ENCODE results near the gene HECTD1. TPM values are rescaled to one million over a fixed set of nuclear protein-coding genes. Genes with fewer than 3 reads are reported as not detected.

HECTD1 gene
- total RNA-seq, 1 donor from 2014 or later, result 153 TPM

- no peaks in the 10 kb centered on the region for H3K27me3 Mint-ChIP-seq (ENCODE audit: insufficient read depth, low read depth)
- no peak overlapping the region for H3K9ac ChIP-seq
- H3K4me1 Mint-ChIP-seq, result no peaks in the 10 kb centered on the region
- H3K9me3 Mint-ChIP-seq, result no peaks in the 10 kb centered on the region
- no peak overlapping the region for H3K4me3 ChIP-seq
- no peaks in the 10 kb centered on the region for H3F3A ChIP-seq (ENCODE audit: low read depth)
- H3K79me2 ChIP-seq (ENCODE audit: low read depth), result no peaks in the 10 kb centered on the region
- no peaks in the 10 kb centered on the region for H3K4me1 ChIP-seq
- H3K4me3 Mint-ChIP-seq, result no peak overlapping the region
- H3K9me3 ChIP-seq (ENCODE audit: low read depth), result no peaks in the 10 kb centered on the region
- no peak overlapping the region for H3K4me2 ChIP-seq
- H3K27me3 ChIP-seq, result no peaks in the 10 kb centered on the region
- no peak overlapping the region for H3K27ac ChIP-seq
- H2AFZ ChIP-seq (replicated peaks), result no peak overlapping the region
- TF ChIP-seq EZH2phosphoT487 (IDR thresholded peaks at IDR 0.05) (no peak), CTCF (IDR thresholded peaks at IDR 0.05) (no peak), EZH2 (IDR thresholded peaks at IDR 0.05) (no peak)
- H3K27ac Mint-ChIP-seq, result no peak overlapping the region
- H3K36me3 ChIP-seq, result peaks cover 3% of the 10 kb centered on the region
- no peak for DNase-seq (ENCODE audit: low spot score)
- no peaks in the 10 kb centered on the region for H4K20me1 ChIP-seq (ENCODE audit: low read depth)
- H3K36me3 Mint-ChIP-seq, result peaks cover 34% of the 10 kb centered on the region
Measured at GRCh38 chr14:31167032-31167431, 40.6 kb downstream of the HECTD1 start.

- no peak for DNase-seq (ENCODE audit: low spot score)
- Mint-ChIP-seq H3K4me3 (no peak overlapping the region), H3K9me3 (no peaks in the 10 kb centered on the region), H3K36me3 (peaks cover 35% of the 10 kb centered on the region), H3K4me1 (no peaks in the 10 kb centered on the region), H3K27ac (no peak overlapping the region), H3K27me3 (ENCODE audit: insufficient read depth, low read depth) (no peaks in the 10 kb centered on the region)
- Histone ChIP-seq H3K9me3 (ENCODE audit: low read depth) (no peaks in the 10 kb centered on the region), H3K79me2 (ENCODE audit: low read depth) (no peaks in the 10 kb centered on the region), H3K27ac (no peak overlapping the region), H4K20me1 (ENCODE audit: low read depth) (no peaks in the 10 kb centered on the region), H3F3A (ENCODE audit: low read depth) (no peaks in the 10 kb centered on the region), H3K4me3 (no peak overlapping the region), H2AFZ (replicated peaks) (no peak overlapping the region), H3K27me3 (no peaks in the 10 kb centered on the region), H3K36me3 (peaks cover 3% of the 10 kb centered on the region), H3K4me2 (no peak overlapping the region), H3K4me1 (no peaks in the 10 kb centered on the region), H3K9ac (no peak overlapping the region)
- TF ChIP-seq EZH2 (IDR thresholded peaks at IDR 0.05), result no peak
- no peak for TF ChIP-seq CTCF (IDR thresholded peaks at IDR 0.05)
- no peak for TF ChIP-seq EZH2phosphoT487 (IDR thresholded peaks at IDR 0.05)
Measured at GRCh38 chr14:31166271-31166561, 41.4 kb downstream of the HECTD1 start.

- no peaks in the 10 kb centered on the region for H3K9me3 Mint-ChIP-seq
- no peak overlapping the region for H3K27ac ChIP-seq
Measured at GRCh38 chr14:31164115-31164514, 43.5 kb downstream of the HECTD1 start.

More at GRCh38 chr14:31164115-31164514, 43.5 kb downstream of the HECTD1 start:
- Histone ChIP-seq H3K4me1 (no peaks in the 10 kb centered on the region), H3F3A (ENCODE audit: low read depth) (no peaks in the 10 kb centered on the region), H3K27me3 (no peaks in the 10 kb centered on the region), H3K36me3 (peaks cover 1% of the 10 kb centered on the region), H3K4me2 (no peak overlapping the region), H3K9ac (no peak overlapping the region), H3K4me3 (no peak overlapping the region), H4K20me1 (ENCODE audit: low read depth) (no peaks in the 10 kb centered on the region), H2AFZ (replicated peaks) (no peak overlapping the region), H3K9me3 (ENCODE audit: low read depth) (no peaks in the 10 kb centered on the region), H3K79me2 (ENCODE audit: low read depth) (no peaks in the 10 kb centered on the region)
- Mint-ChIP-seq H3K27ac (no peak overlapping the region), H3K4me1 (no peaks in the 10 kb centered on the region), H3K27me3 (ENCODE audit: insufficient read depth, low read depth) (no peaks in the 10 kb centered on the region), H3K36me3 (peaks cover 23% of the 10 kb centered on the region), H3K4me3 (no peak overlapping the region)
- DNase-seq (ENCODE audit: low spot score), result no peak
- TF ChIP-seq CTCF (IDR thresholded peaks at IDR 0.05), result no peak
- no peak for TF ChIP-seq EZH2 (IDR thresholded peaks at IDR 0.05)
- no peak for TF ChIP-seq EZH2phosphoT487 (IDR thresholded peaks at IDR 0.05)

Measured in neural progenitor cell (in vitro differentiated cells).